CD14-positive monocyte (primary cell): ENCODE data around the gene WDR13. TPM values are rescaled to one million over a fixed set of nuclear protein-coding genes. Genes with fewer than 3 reads are reported as not detected.

Source experiments
- DNase-seq, 3 donors: peaks; one replicate each; pipeline ENCODE4 v3.0.0-alpha.2; 2011 to 2022
- H2AFZ ChIP-seq: 2 replicates; pipeline ENCODE4 v1.6.0; 2012; ENCODE audit warnings: mild to moderate bottlenecking, low read depth, low read length, inconsistent platforms; ENCODE audit not compliant: insufficient read depth, poor library complexity, severe bottlenecking
- H3K27ac ChIP-seq, 2 donors: 1 replicate in 1 of 2; 2 replicates in 1 of 2; pipeline ENCODE4 v1.5.1; 2012 to 2013; ENCODE audit warnings: low read length in 2 of 2, control low read depth in 1 of 2, inconsistent platforms in 1 of 2, low read depth in 1 of 2, mild to moderate bottlenecking in 1 of 2
- H3K27me3 ChIP-seq, 2 donors: one replicate each; pipeline versions ENCODE4 v1.6.0 to v1.6.1; 2011 to 2013; ENCODE audit warnings: low read length in 2 of 2; ENCODE audit not compliant: control insufficient read depth in 2 of 2, insufficient read depth in 2 of 2
- H3K36me3 ChIP-seq, 2 donors: replicated peaks in 1 of 2; 1 replicate in 1 of 2; 2 replicates in 1 of 2; pipeline versions ENCODE4 v1.5.1 to v1.6.1; 2012 to 2013; ENCODE audit warnings: low read length in 2 of 2, control low read depth in 1 of 2, inconsistent platforms in 1 of 2, mild to moderate bottlenecking in 1 of 2; ENCODE audit not compliant: insufficient read depth in 2 of 2, control insufficient read depth in 1 of 2
- H3K4me1 ChIP-seq, 2 donors: 1 replicate in 1 of 2; 2 replicates in 1 of 2; pipeline versions ENCODE4 v1.5.1 to v1.6.1; 2012 to 2013; ENCODE audit warnings: low read length in 2 of 2, control low read depth in 1 of 2, inconsistent platforms in 1 of 2, mild to moderate bottlenecking in 1 of 2, moderate library complexity in 1 of 2; ENCODE audit not compliant: insufficient read depth in 2 of 2, control insufficient read depth in 1 of 2
- H3K4me2 ChIP-seq: replicated peaks from 2 replicates; pipeline ENCODE3; 2012; ENCODE audit warnings: low read length, moderate library complexity, mild to moderate bottlenecking; ENCODE audit not compliant: poor library complexity, severe bottlenecking; ENCODE audit errors: extremely low read depth
- H3K4me3 ChIP-seq, 3 experiments: fragments of 200-600 bp in 1 of 3; sonication (generic) in 1 of 3; replicated peaks in 1 of 3; 1 replicate in 2 of 3; 2 replicates in 1 of 3; pipeline ENCODE4 v1.5.1; 2011 to 2013; ENCODE audit warnings: low read length in 3 of 3, mild to moderate bottlenecking in 3 of 3, control low read depth in 2 of 3, low read depth in 2 of 3, inconsistent platforms in 1 of 3, moderate library complexity in 1 of 3
- H3K79me2 ChIP-seq: 2 replicates; pipeline ENCODE4 v1.6.0; 2012; ENCODE audit warnings: mild to moderate bottlenecking, control low read depth, inconsistent platforms, low read length, moderate library complexity; ENCODE audit not compliant: insufficient read depth
- H3K9ac ChIP-seq: 2 replicates; pipeline ENCODE4 v1.6.0; 2017; ENCODE audit warnings: low read length, mild to moderate bottlenecking; ENCODE audit not compliant: insufficient read depth, poor library complexity, severe bottlenecking
- H3K9me3 ChIP-seq, 2 donors: replicated peaks in 1 of 2; 1 replicate in 1 of 2; 2 replicates in 1 of 2; pipeline versions ENCODE4 v1.5.1 to v1.6.1; 2012 to 2013; ENCODE audit warnings: low read length in 2 of 2, control low read depth in 1 of 2; ENCODE audit not compliant: control insufficient read depth in 1 of 2, insufficient read depth in 1 of 2
- H4K20me1 ChIP-seq: 2 replicates; pipeline ENCODE4 v1.6.0; 2012; ENCODE audit warnings: mild to moderate bottlenecking, low read length, control low read depth, moderate library complexity; ENCODE audit not compliant: insufficient read depth
- H3K27ac Mint-ChIP-seq, 7 donors: one replicate each; pipeline ENCODE4 v1.8.0; 2020; ENCODE audit warnings: mild to moderate bottlenecking in 7 of 7, mixed read lengths in 7 of 7, moderate library complexity in 6 of 7, inconsistent platforms in 2 of 7
- H3K27me3 Mint-ChIP-seq, 3 donors: one replicate each; pipeline ENCODE4 v1.8.0; 2021 to 2022; ENCODE audit warnings: low read depth in 3 of 3, mild to moderate bottlenecking in 3 of 3, mixed read lengths in 3 of 3, moderate library complexity in 3 of 3, inconsistent platforms in 1 of 3
- H3K36me3 Mint-ChIP-seq, 2 donors: one replicate each; pipeline ENCODE4 v1.8.0; 2020; ENCODE audit warnings: mixed read lengths in 2 of 2, inconsistent platforms in 1 of 2, mild to moderate bottlenecking in 1 of 2
- H3K4me1 Mint-ChIP-seq: one replicate; pipeline ENCODE4 v1.8.0; 2020; ENCODE audit warnings: mild to moderate bottlenecking, mixed read lengths
- H3K4me3 Mint-ChIP-seq, 2 donors: one replicate each; pipeline ENCODE4 v1.8.0; 2020; ENCODE audit warnings: mild to moderate bottlenecking in 2 of 2, mixed read lengths in 2 of 2, moderate library complexity in 1 of 2
- H3K9me3 Mint-ChIP-seq, 7 donors: one replicate each; pipeline ENCODE4 v1.8.0; 2020 to 2022; ENCODE audit warnings: mixed read lengths in 7 of 7, mild to moderate bottlenecking in 6 of 7, moderate library complexity in 6 of 7, inconsistent platforms in 2 of 7
- CTCF ChIP-seq: fragments of 200-600 bp; IDR thresholded peaks from one replicate; pipeline ENCODE4 v1.8.0; 2022; ENCODE audit warnings: antibody characterized with exemption, mild to moderate bottlenecking
- WGBS: methylation state at CpG from one replicate; pipeline ENCODE4 v1.1.5; 2013; ENCODE audit warnings: missing lambda C conversion rate; ENCODE audit not compliant: insufficient coverage; 5-methylcytosine and 5-hydroxymethylcytosine counted together
- intact Hi-C, 2 donors: fragments of 100-400 bp; cut with micrococcal nuclease; formaldehyde crosslinking; loops; one replicate each; pipeline versions ENCODE4 v1.15.0 to v1.15.1; 2023
- polyA plus RNA-seq, 3 donors: library from polyadenylated mRNA; depleted of rRNA in 1 of 3; unstranded in 2 of 3; stranded (reverse) in 1 of 3; fragments of 300-500 nt in 2 of 3; fragments of >200 nt in 1 of 3; fragmentation: Illumina TruSeq in 2 of 3; gene quantifications; 1 replicate in 2 of 3; 2 replicates in 1 of 3; pipeline ENCODE4 v1.2.3, GENCODE V29; 2012 to 2021

WDR13 gene
- polyA plus RNA-seq, 3 donors, result 68.6 to 171 (median 93.3) TPM

- H3K9me3 ChIP-seq, result no peaks in the 10 kb centered on the region
- Mint-ChIP-seq H3K27me3 (peaks cover 0 to 3% (median 0%) of the 10 kb centered on the region in 3 donors), H3K4me3 (peak within 1 kb of the TSS; percentile 92 to 96), H3K9me3 (peaks cover 0 to 15% (median 4%) of the 10 kb centered on the region in 7 donors), H3K36me3 (peaks cover 38 to 40% of the 10 kb centered on the region in 2 donors), H3K27ac (peak within 1 kb of the TSS; percentile 97 to 100 (median 100)), H3K4me1 (peaks cover 16% of the 10 kb centered on the region)
- peak; percentile 89 to 96 (median 95) for DNase-seq
- WGBS, result under 1% methylated on average over 29 of the region's 71 CpGs
- peak within 1 kb of the TSS; percentile 65 for H2AFZ ChIP-seq
- peak within 1 kb of the TSS; percentile 58 to 91 (median 82) for H3K4me3 ChIP-seq
- H3K9ac ChIP-seq, result peak within 1 kb of the TSS; percentile 97
- peaks cover 4% of the 10 kb centered on the region for H4K20me1 ChIP-seq
- peaks cover 14 to 20% of the 10 kb centered on the region in 2 donors for H3K4me1 ChIP-seq
- H3K4me2 ChIP-seq, result peak within 1 kb of the TSS; percentile 81
- no peaks in the 10 kb centered on the region for H3K27me3 ChIP-seq
- peak within 1 kb of the TSS; percentile 99 to 100 for H3K27ac ChIP-seq
- H3K36me3 ChIP-seq, result peaks cover 34 to 43% of the 10 kb centered on the region in 2 donors
- H3K79me2 ChIP-seq, result peaks cover 18% of the 10 kb centered on the region
- intact Hi-C loops, result loop anchor here (1.0 to 10.0 kb wide), 4 partner anchors 35 to 230 kb away; partner anchors contain the start of genes TBC1D25 (in 2 of the 2), FTSJ1 (in 1 of the 2), HDAC6 (in 1 of the 2) and SLC38A5 (in 1 of the 2)
- TF ChIP-seq CTCF, result peak; percentile 23
Measured at GRCh38 chrX:48574270-48575266, 22.7 kb upstream of the WDR13 start, which contains the start of gene RBM3. RBM3 (plus strand) TSS chrX:48574484; CDS start chrX:48575181, 697 bp downstream.

- Mint-ChIP-seq H3K4me1 (peaks cover 16% of the 10 kb centered on the region), H3K27me3 (peaks cover 0 to 3% (median 0%) of the 10 kb centered on the region in 3 donors), H3K36me3 (peaks cover 38 to 40% of the 10 kb centered on the region in 2 donors), H3K4me3 (peak overlapping the region; percentile 48 to 92), H3K27ac (peak overlapping the region; percentile 70 to 100 (median 99)), H3K9me3 (peaks cover 0 to 15% (median 4%) of the 10 kb centered on the region in 7 donors)
- Histone ChIP-seq H3K79me2 (peaks cover 18% of the 10 kb centered on the region), H3K27me3 (no peaks in the 10 kb centered on the region), H3K36me3 (peaks cover 34 to 43% of the 10 kb centered on the region in 2 donors), H3K27ac (peak overlapping the region; percentile 99 to 100), H3K9me3 (no peaks in the 10 kb centered on the region), H4K20me1 (peaks cover 4% of the 10 kb centered on the region), H3K4me2 (peak overlapping the region; percentile 81), H3K4me1 (peaks cover 14 to 20% of the 10 kb centered on the region in 2 donors), H2AFZ (no peak overlapping the region), H3K9ac (no peak overlapping the region), H3K4me3 (peak overlapping the region in 1 of 3 experiments; percentile 82)
- TF ChIP-seq CTCF, result no peak
- 100% methylated on average over 5 of the region's 13 CpGs for WGBS
- intact Hi-C loops, result loop anchor here in 1 of 2 donors (10.0 kb wide), 2 partner anchors 101 to 229 kb away; partner anchors contain the start of genes FTSJ1, HDAC6 and SLC38A5
- no peak for DNase-seq
Measured at GRCh38 chrX:48575642-48576041, 21.6 kb upstream of the WDR13 start.
